Astrocyte of the spinal cord (primary cell): Measurements from ENCODE around the gene LRP1B.

Experiments
- DNase-seq: peaks from one replicate; pipeline ENCODE4 v3.0.0; 2011; ENCODE audit warnings: low read depth, low spot score
- H3K4me3 ChIP-seq: 2 replicates; pipeline ENCODE4 v1.5.1; 2011; ENCODE audit warnings: low read depth, mild to moderate bottlenecking, low read length, moderate library complexity
- CTCF ChIP-seq: IDR thresholded peaks from 2 replicates; pipeline ENCODE4 v1.5.1; 2012; ENCODE audit warnings: low read depth, mild to moderate bottlenecking, low read length, inconsistent platforms
- in situ Hi-C: cut with HindIII; loops from 2 replicates; pipeline ENCODE4 v1.10.0; 2017; ENCODE audit warnings: low sequenced_read_pairs

The LRP1B gene

GRCh38 chr2:142124706-142125105 lies 6.1 kb downstream of the LRP1B start:
- TF ChIP-seq CTCF, result no peak
- in situ Hi-C loops, result no loop called here
- no peak overlapping the region for H3K4me3 ChIP-seq
- no peak for DNase-seq

- in situ Hi-C loops, result no loop called here
- TF ChIP-seq CTCF, result no peak
These were observed 11.5 kb downstream of the LRP1B start for GRCh38 chr2:142119347-142119746.

GRCh38 chr2:142112757-142113221 lies 18.0 kb downstream of the LRP1B start:
- no peak overlapping the region for H3K4me3 ChIP-seq
- in situ Hi-C loops, result no loop called here
- DNase-seq, result peak; percentile 95
- TF ChIP-seq CTCF, result peak; percentile 64

More at GRCh38 chr2:142119347-142119746, 11.5 kb downstream of the LRP1B start:
- no peak overlapping the region for H3K4me3 ChIP-seq
- DNase-seq, result no peak

- H3K4me3 ChIP-seq, result no peak overlapping the region
- DNase-seq, result no peak
- TF ChIP-seq CTCF, result no peak
- in situ Hi-C loops, result no loop called here
These were observed 26.6 kb downstream of the LRP1B start for GRCh38 chr2:142104134-142104758.

GRCh38 chr2:142100970-142101369 lies 29.8 kb downstream of the LRP1B start:
- no peak overlapping the region for H3K4me3 ChIP-seq
- no peak for DNase-seq
- TF ChIP-seq CTCF, result no peak
- in situ Hi-C loops, result no loop called here

- H3K4me3 ChIP-seq, result no peak overlapping the region
- in situ Hi-C loops, result no loop called here
- no peak for TF ChIP-seq CTCF
- DNase-seq, result no peak
These were observed 30.5 kb downstream of the LRP1B start for GRCh38 chr2:142100139-142100873.
